ENCODE data around the gene CDK2AP2.

Gene CDK2AP2

DNA sequence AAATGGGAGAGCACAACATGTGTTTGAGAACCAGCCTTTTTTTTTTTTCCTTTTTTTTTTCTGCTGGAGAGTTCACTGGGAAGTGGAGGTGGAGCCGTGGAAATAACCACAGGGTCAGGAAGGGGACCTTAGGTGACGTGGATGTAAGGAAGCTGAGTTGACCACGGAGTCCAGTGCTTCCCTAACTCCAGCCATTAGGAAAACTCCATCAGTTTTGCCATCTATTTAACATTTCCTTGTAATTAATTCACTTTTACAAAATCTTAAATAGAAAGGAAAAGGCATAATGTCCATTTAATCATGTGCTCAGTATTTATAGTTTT lies 2.0 kb upstream of the CDK2AP2 start:
- ChIA-PET CTCF (no interaction called here), POLR2A (ENCODE audit: low non-redundant PET) (no interaction called here)
- DNase-seq (ENCODE audit: low spot score) = no peak
- TF ChIP-seq, protein P1, sequence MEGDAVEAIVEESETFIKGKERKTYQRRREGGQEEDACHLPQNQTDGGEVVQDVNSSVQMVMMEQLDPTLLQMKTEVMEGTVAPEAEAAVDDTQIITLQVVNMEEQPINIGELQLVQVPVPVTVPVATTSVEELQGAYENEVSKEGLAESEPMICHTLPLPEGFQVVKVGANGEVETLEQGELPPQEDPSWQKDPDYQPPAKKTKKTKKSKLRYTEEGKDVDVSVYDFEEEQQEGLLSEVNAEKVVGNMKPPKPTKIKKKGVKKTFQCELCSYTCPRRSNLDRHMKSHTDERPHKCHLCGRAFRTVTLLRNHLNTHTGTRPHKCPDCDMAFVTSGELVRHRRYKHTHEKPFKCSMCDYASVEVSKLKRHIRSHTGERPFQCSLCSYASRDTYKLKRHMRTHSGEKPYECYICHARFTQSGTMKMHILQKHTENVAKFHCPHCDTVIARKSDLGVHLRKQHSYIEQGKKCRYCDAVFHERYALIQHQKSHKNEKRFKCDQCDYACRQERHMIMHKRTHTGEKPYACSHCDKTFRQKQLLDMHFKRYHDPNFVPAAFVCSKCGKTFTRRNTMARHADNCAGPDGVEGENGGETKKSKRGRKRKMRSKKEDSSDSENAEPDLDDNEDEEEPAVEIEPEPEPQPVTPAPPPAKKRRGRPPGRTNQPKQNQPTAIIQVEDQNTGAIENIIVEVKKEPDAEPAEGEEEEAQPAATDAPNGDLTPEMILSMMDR (conservative IDR thresholded peaks at IDR 0.05; ENCODE audit: low read depth) = no peak
- no peak overlapping the region for H3K27ac ChIP-seq

DNA sequence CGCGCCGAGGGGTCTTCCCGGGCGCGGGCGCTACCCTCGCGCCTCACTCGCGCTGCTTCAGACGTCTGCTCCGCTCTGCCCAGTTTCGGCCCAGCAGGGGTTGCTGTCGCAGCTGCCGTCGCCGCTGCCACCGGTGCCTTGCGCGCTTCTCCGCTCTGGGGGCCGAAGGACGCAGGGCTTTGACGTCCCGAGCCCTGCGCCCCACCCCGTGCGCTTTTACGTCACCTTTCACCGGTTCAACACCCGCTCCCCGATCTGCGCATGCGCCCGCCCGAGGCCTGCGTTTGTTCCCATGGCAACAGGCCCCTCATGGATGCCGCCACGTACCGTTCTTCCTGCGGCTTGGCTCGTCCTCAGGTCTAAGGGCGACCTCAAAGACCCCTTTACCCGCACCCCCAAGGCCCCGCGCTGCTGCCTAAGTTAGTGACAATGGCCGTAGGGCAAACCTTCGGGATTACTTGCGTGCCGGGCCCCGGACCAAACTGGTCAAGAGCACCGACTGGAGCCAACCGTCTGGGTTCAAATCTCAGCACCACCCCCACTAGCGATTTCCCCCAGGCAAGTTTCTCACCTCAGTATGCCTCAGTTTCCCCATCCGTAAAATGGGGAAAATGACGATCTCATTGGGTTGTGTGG lies 642 bp upstream of the CDK2AP2 start:
- peak; percentile 99 for DNase-seq (ENCODE audit: low spot score)
- TF ChIP-seq, protein P1 (conservative IDR thresholded peaks at IDR 0.05; ENCODE audit: low read depth) = no peak
- POLR2A ChIA-PET (ENCODE audit: low non-redundant PET) = no interaction called here
- CTCF ChIA-PET = no interaction called here
- peak overlapping the region; percentile 100 for H3K27ac ChIP-seq

DNA sequence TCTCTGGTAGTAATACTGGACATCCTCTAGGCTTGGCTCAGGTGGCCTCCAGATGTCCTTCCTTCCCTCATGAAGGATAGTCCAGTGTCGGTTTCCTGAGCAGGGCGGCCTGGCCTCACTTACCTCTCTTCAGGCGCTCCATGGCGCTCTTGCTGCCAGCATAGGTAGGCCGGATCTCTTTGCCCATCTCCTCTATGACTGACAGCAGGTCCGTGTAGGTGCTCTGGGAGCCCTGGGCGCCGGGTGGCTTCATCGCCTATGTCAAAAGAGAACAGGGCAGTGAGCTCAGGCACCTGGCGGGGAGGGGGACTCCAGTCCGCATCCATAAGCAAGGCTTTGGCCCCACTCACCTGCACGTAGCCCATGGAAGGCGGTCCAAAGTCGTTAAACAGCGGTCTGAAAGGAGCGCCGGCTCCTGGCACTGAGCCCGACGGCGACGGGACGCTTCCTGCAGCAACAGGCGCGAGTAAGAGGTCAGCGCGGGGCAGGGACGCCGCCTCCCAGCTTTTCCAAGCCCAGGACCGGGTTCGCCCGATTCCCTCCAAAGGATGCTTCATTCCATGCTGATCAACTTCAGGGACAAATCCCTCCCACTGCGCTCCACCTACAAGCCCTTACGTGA lies 609 bp downstream of the CDK2AP2 start:
- DNase-seq (ENCODE audit: low spot score) = peak; percentile 43
- ChIA-PET CTCF (interaction anchor here (0.6 to 0.7 kb wide), 3 partner anchors 17 to 434 kb away, joined by 3 to 4 read pairs (median 3); no protein-coding TSS in a partner anchor), POLR2A (ENCODE audit: low non-redundant PET) (no interaction called here)
- peak overlapping the region; percentile 100 for H3K27ac ChIP-seq
- TF ChIP-seq, protein P1 (conservative IDR thresholded peaks at IDR 0.05; ENCODE audit: low read depth) = no peak

DNA sequence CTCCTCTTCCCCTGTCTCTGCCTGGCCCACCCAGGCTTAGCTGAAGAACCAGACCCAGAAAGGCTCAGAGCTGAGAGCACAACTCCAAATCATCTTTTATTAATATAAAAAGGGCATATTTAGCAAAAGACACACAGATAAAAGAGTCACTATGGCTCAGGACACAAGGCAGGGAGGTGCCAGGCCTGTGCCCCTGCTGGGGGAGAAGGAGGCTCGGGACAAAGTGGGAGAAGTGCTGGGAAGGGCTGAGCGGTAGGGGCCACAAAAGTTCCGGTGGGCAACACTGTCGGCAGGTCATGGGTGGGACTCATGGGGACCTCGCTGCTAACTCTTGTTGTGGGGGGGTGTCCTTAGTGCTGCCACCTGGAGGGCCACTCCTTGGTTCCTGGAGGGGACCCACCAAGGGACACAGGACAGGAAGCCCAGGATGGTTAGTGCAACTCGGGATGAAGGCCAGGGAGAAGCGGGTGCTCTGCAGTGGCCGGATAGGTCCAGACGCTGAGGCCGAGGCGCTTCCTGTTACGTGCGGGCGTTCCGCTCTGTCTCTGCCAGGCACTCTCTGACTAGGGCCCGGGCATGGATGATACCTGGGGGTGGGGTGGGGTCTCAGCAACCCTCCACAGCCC lies 1.4 kb downstream of the CDK2AP2 start:
- no peak for DNase-seq (ENCODE audit: low spot score)
- TF ChIP-seq, protein P1 (conservative IDR thresholded peaks at IDR 0.05; ENCODE audit: low read depth) = peak; percentile 49
- H3K27ac ChIP-seq = peak overlapping the region; percentile 100
- POLR2A ChIA-PET (ENCODE audit: low non-redundant PET) = no interaction called here
- CTCF ChIA-PET = interaction anchor here (0.6 to 0.7 kb wide), 4 partner anchors 70 to 1224 kb away, joined by 3 to 4 read pairs (median 3); no protein-coding TSS in a partner anchor

DNA sequence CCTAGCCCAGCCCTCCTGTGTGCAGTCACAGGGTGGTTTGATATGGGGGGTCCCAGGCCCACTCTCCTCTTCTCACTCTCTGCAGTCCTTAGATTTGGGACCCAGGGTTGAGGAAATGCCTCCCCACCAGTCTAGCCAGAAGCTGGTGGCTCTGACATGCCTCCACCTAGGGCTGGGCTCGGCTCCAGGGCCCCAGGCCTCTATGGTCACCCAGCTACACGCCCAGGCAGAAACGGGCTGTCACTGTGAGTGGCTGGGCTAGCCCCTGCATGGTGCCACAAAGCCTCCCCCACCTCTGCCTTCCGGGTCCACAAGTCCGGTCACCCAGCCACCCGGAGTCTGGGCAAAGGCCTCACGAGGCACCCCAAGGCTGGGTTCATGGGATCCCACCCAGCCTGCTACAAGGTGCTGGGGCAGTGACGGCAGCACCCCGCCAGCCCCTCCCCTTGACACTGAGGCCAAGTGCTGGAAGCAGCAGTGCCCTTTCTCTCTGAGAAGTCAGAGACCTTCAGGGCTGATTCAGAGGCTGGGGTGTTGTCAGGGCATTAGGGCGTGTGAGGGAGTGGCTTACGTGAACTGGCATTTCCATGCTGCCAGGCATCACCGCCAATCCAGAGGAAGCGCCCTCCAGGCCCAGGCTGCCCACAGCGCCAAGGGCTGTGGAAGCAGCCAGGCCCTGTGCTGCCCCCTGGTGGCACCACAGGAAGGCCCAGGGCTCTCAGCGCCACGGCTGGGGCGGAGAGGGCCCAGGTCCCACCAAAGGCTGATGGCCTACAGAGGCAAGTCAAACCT lies 2.2 kb downstream of the CDK2AP2 start:
- TF ChIP-seq, protein P1 (conservative IDR thresholded peaks at IDR 0.05; ENCODE audit: low read depth) = peak; percentile 98
- DNase-seq (ENCODE audit: low spot score) = peak; percentile 94
- H3K27ac ChIP-seq = peak overlapping the region; percentile 100
- ChIA-PET POLR2A (ENCODE audit: low non-redundant PET) (interaction anchor here (0.5 to 1.1 kb wide), 3 partner anchors 37 to 114 kb away, joined by 3 to 4 read pairs (median 4); partner anchors contain the start of genes CORO1B, RAD9A and TMEM134), CTCF (interaction anchor here (0.6 to 0.7 kb wide), 6 partner anchors 40 to 1223 kb away, joined by 3 to 4 read pairs (median 3); partner anchors contain the start of gene PTPRCAP)
